ENCODE results near the gene EHD4.

DNA sequence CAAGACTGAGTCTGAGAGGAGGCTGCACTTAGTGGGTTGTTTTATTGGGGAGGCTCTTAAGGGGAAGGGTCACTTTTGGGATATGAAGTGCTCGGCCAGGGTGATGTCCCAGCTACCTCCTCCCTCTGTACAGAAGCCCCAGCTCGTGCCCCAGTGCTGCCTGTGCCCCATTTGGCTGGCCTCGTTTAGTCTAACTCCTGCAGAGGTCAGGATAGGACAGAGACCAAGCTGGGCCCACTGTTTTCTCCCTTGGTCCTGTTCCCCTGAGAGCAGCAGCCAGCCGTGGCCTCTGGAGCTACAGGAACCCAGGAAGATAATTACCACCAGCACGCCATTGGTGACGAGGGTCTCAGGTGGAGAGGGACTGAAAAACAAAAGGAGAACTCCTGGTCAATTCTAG, 30.0 kb upstream of the EHD4 start:
- no peak for TF ChIP-seq POLR2A (IDR thresholded peaks at IDR 0.05)
- TF ChIP-seq, protein P1, sequence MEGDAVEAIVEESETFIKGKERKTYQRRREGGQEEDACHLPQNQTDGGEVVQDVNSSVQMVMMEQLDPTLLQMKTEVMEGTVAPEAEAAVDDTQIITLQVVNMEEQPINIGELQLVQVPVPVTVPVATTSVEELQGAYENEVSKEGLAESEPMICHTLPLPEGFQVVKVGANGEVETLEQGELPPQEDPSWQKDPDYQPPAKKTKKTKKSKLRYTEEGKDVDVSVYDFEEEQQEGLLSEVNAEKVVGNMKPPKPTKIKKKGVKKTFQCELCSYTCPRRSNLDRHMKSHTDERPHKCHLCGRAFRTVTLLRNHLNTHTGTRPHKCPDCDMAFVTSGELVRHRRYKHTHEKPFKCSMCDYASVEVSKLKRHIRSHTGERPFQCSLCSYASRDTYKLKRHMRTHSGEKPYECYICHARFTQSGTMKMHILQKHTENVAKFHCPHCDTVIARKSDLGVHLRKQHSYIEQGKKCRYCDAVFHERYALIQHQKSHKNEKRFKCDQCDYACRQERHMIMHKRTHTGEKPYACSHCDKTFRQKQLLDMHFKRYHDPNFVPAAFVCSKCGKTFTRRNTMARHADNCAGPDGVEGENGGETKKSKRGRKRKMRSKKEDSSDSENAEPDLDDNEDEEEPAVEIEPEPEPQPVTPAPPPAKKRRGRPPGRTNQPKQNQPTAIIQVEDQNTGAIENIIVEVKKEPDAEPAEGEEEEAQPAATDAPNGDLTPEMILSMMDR (IDR thresholded peaks at IDR 0.05): no peak
